DMS153 treated with DMSO at 0.1 percent for 48 hours (cell line): ENCODE data around the gene EXOSC9.

ENCODE experiments used
- DNase-seq: peaks from one replicate; lab custom pipeline; 2025; ENCODE audit not compliant: unreplicated experiment; lab: John Stamatoyannopoulos, UW

The EXOSC9 gene

DNA sequence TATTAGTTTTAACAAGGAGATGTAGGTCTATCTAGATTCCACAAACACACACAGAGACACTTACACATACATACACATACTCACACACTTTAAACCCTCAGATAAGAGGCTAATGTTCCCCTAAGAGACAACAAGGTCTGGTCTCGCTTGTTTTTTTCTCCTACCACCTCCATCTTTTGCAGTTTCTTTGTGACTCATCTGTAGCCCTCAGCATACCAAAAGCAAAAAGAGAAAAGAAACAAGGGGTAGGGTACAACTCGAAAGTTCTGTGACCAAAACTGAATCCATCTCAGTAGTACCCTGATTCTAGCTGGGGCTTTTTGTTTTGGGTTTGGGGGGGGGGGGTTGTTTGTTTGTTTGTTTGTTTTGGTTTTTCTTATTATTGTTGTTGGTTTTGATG is 12.2 kb upstream of the EXOSC9 start:
- DNase-seq, result no peak

DNA sequence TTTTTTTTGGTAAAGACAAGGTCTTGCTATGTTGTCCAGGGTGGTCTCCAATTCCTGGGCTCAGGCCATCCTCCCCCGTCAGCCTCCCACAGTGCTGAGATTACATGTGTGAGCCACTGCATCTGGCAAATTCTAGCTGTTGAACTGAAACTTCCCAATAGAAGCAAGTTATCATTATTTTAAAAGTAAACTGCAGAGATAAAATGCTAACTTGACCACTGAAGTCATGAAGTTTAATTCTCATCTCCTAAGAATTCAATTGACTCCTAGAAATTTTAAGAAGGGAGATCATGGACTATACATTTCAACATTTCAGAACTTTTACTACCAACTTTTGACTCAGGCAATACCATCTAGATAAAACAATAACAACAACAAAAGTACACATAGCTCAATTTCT is 11.7 kb upstream of the EXOSC9 start:
- no peak for DNase-seq

GRCh38 chr4:121789960-121790829 is 10.9 kb upstream of the EXOSC9 start:
- no peak for DNase-seq

- DNase-seq, result no peak
These were observed 10.1 kb upstream of the EXOSC9 start for GRCh38 chr4:121790976-121791375.

DNA sequence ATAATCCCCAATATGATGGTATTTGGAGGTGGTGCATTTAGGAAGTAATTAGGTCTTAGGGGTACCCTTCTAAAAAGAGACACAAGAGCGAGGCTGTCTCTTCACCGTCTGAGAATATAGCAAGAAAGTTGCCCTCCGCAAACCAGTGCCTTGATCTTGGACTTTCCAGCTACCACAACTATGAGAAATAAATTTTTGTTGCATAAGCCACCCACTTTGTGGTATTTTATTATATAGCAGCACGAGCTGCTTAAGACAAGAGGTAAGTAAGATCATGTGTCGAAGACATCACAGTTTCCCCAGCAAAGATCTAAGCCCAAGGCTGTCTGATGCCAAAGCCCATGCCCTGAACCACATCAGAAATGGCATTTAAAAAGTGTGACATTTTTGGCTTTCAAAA is 9.6 kb upstream of the EXOSC9 start:
- DNase-seq, result no peak

GRCh38 chr4:121792966-121793365 is 8.2 kb upstream of the EXOSC9 start:
- DNase-seq, result no peak

DNA sequence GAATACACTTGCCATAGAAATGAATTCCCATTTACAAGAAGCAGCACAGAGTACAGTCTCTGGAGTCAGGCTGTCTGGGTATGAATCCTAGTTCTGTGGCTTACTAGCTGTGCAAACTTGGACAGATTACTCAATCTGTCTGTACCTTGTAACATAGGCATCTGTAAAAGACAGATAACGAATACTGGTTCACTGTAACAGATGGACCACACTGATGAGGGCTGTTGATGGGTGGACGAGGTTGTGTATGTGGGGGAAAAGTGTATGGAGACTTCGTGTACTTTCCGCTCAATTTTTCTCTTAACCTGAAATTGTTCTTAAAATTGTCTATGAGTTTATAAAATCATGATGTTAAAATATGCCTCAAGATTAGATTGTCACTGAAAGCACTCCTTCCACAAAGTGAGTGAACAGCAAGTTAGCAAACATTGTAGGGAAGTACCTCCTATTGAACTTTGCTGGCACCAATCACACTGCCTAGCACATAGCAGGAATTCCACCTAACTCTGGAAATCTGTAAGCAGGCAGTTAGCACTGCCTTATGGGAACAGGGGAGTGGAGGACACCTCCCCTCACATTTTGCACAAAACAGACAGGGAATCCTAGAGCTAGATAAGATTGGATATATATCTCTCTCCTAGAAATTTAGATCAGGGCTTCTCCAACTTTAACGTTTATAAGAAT is 6.5 kb upstream of the EXOSC9 start:
- DNase-seq, result no peak

DNA sequence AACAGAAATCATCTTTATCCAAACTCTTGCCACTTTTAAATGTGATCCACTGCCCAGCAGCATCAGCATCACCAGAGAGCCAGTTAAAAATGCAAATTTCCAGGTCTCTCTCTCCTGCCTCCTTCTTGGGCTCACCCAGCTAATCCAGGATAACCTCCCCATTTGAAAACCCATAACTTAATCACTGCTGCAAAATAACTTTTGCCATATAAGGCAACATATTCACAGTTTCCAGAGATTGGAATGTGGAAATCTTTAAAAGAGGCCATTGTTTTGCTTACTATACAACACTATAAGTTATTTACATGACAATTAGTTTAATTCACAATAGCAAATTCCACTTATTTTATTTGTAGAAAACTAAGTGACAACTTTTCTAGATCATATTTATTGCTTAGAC is 4.8 kb upstream of the EXOSC9 start:
- DNase-seq, result no peak

DNA sequence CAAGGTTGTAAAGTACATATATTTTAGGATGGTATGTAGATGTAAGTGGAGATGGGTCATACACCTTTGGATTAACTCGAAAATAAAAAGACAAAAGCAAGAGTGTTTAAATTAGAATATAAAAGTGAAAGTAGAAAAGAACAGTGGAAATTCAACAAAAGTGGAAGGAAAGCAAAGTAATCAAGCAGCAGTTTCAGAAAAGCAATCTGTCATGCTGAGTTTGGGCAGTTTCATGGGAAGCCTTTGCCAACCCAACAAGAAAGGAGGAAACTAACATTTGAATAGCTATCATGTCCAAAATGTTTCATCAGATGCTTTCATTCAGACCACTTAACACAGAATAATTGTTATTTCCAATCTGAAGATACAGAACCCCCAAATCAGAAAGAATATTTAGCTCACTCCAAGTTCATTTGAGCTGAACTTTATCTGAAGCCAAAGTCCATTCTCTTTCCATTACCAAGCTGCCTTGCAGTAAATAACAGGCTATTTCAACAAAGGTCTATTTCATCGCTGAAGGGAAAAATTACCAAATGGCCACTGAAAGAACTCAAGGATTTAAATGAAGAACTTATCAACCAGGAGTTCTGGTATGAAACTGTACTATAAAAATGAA is 1.8 kb upstream of the EXOSC9 start:
- DNase-seq, result no peak

- DNase-seq, result no peak
These were observed 1.1 kb upstream of the EXOSC9 start for GRCh38 chr4:121799867-121800501.

DNA sequence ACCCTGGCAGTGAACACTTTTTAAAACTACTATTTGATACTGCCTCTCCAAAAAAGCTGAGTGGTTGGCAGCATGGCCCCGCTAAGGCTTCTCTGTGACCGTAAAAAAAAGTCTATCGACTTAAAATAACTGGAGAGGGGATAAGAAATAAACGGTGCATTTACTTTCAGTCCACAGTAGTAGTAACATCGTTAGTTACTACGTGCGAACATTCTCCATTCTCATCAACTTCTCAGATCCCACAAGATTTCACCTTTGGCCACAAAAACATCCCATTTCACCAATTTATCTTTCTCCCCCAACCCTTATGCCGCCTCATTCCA is 524 bp upstream of the EXOSC9 start:
- DNase-seq, result no peak

DNA sequence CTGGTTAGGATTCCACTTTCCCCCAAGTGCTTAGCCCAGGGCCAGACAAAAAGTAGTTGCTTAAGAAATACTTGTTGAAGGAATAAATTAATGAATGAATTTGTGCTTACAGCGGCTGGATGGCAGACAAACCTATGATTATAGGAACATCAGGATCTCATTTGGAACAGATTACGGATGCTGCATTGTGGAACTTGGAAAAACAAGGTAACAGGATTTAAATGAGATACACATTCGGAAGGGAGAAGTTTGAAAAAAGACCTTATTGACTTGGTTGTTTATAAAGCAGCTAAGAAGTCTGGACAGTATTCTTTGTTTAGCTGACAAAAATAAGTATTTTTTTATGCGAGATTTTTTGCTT is 572 bp downstream of the EXOSC9 start:
- no peak for DNase-seq

DNA sequence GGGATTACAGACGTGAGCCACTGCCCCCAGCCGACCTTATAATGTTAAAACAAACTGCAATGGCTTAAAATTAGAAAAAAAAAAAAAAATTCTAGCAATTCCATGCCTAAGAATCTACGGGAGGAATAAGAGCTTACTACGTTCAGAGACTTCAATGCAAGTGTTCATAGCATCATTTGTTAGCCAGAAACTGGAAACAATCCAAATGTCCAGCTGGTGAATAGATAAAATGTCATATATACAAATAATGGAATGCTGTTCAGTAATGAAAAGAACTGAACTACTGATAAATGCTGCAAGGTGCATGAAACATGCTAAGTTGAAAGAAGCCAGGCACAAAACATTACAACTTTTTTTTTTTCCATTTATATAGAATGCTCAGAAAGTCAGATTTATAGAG is 5.3 kb downstream of the EXOSC9 start:
- DNase-seq, result no peak

GRCh38 chr4:121811122-121811521 is 10.0 kb downstream of the EXOSC9 start:
- no peak for DNase-seq

- no peak for DNase-seq
These were observed 13.6 kb downstream of the EXOSC9 start for GRCh38 chr4:121814756-121815155.

GRCh38 chr4:121817006-121817405 is 15.9 kb downstream of the EXOSC9 start:
- no peak for DNase-seq

DNA sequence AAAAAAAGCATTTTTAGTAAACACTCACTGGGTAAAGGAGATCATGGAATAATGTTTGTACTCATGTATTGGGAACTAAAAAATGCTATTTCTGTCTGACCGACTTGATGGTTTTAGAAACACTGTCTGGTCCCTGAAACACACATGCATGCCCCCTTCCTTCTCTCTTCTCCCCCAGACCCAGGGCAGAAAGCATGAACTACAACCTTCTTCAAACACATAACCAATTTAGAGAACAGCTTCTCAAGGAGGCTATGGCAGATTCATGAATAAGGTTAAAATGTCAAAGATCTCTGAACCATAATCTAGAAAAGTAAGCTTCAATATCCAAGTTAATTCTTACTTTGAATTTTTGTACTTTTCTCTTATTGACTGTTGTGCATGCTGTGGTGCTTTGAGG is 16.6 kb downstream of the EXOSC9 start:
- DNase-seq, result no peak

DNA sequence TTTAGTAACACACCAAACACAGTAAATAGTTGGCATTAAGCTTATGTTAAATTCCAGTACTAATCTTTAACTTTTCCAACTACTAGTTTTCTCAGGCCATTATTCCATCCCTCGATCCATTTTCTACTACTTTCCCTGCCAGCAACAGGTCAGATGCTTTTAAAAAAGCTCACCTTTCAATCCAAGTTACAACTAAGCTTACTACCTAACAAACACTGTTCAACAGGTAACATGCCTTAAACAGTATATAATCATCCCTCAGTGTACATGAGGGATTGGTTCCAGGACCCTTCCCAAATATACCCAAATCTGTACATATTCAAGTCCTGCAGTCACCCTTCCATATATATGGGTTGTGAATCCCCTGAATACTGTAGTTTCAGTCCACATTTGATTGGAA is 17.1 kb downstream of the EXOSC9 start:
- DNase-seq, result no peak

- no peak for DNase-seq
These were observed 18.3 kb downstream of the EXOSC9 start for GRCh38 chr4:121819216-121819965.

DNA sequence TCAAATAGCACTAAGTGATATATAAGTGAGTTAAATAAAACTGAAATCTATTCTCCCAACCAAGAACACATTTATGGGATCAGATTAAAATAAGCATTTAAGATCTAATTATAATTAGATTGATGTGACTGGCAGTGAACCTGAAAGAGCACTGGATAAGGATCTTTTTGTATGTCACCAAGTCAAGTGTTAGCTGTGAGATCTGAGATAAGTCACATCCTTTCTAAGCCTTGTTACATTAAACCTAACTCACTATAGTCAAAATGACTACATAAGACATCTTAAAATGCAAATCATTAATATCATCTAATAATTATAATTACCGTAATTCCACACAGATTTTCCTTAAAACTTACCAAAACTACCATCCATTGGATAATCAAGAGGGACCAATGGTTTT is 20.9 kb downstream of the EXOSC9 start:
- DNase-seq, result no peak

DNA sequence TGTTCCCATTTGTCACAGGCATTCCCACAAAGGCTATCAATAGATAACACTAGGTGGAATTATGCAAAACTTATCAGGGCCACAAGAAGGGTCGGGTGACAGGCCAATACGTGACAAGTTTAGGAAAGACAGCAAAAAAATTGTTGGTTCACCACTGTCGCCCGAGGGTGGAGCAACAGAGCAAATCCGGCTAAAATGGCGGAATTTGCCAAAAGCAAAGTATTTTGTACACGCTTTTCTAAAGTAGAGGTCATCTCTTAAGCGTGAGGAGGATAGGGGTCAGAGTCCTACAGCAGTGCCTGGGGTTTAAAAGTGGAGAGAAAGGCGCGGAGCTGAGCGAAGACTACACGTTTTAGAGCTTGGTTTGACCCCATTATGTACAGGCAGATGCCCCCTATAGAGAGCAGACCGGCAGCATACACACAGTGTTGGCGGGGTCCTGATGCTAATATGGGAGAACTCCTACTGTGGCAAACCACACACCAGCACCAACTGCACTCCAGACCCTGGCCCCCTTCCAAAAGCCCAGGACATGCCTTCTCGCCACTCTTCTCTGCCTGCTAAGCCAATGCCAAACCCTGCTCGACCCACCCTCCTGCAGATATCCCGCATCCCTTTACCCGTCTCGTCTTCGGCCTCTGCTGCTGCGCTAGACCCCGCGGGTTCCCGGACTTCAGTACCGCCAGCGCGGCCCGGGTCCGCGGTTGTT is 21.8 kb downstream of the EXOSC9 start:
- DNase-seq, result no peak
